Activated T-helper 1 cell treated with anti-CD3 and anti-CD28 coated beads, Interleukin-12 subunit alpha, Interleukin-12 subunit beta, Interleukin-2, Interleukin-4 antibody, amounts not matched to agents 30 ng/mL and 10 ng/mL and 1 ng/mL, durations not matched to agents 14 hours and 24 hours and 36 hours (primary cell): Measurements from ENCODE around the gene ZIC3. TPM values are rescaled to one million over a fixed set of nuclear protein-coding genes. Genes with fewer than 3 reads are reported as not detected.

Experiments used
- DNase-seq: peaks from one replicate; pipeline ENCODE4 v3.0.0; 2021; ENCODE audit warnings: low spot score
- H3K27ac Mint-ChIP-seq: one replicate; pipeline ENCODE4 v1.8.0; 2021; ENCODE audit warnings: mild to moderate bottlenecking, mixed read lengths
- H3K27me3 Mint-ChIP-seq: one replicate; pipeline ENCODE4 v1.8.0; 2022; ENCODE audit warnings: mild to moderate bottlenecking, moderate library complexity, mixed read lengths; ENCODE audit not compliant: insufficient read depth
- H3K36me3 Mint-ChIP-seq: one replicate; pipeline ENCODE4 v1.8.0; 2021; ENCODE audit warnings: low read depth, mixed read lengths
- H3K4me1 Mint-ChIP-seq: one replicate; pipeline ENCODE4 v1.8.0; 2021; ENCODE audit warnings: low read depth, mixed read lengths
- H3K4me3 Mint-ChIP-seq: one replicate; pipeline ENCODE4 v1.8.0; 2021; ENCODE audit warnings: mild to moderate bottlenecking, moderate library complexity, mixed read lengths
- H3K9me3 Mint-ChIP-seq: one replicate; pipeline ENCODE4 v1.8.0; 2021; ENCODE audit warnings: mixed read lengths
- intact Hi-C: fragments of 100-400 bp; cut with micrococcal nuclease; formaldehyde crosslinking; loops from one replicate; pipeline ENCODE4 v1.15.1; 2024
- total RNA-seq: library from RNA; stranded (reverse); gene quantifications from 2 replicates; pipeline ENCODE4 v1.2.3, GENCODE V29; 2022

Gene ZIC3
- total RNA-seq, 1 donor from 2014 or later = not detected

- intact Hi-C loops = loop anchor here (1.0 kb wide), 1 partner anchor 16 kb away; no protein-coding TSS in a partner anchor
- no peak for DNase-seq
- Mint-ChIP-seq H3K4me3 (no peak overlapping the region), H3K27ac (peak overlapping the region; percentile 75), H3K36me3 (no peaks in the 10 kb centered on the region), H3K4me1 (no peaks in the 10 kb centered on the region), H3K9me3 (no peaks in the 10 kb centered on the region), H3K27me3 (peaks cover 39% of the 10 kb centered on the region)
Measured at GRCh38 chrX:137565318-137565904, 516 bp upstream of the ZIC3 start.

- Mint-ChIP-seq H3K36me3 (no peaks in the 10 kb centered on the region), H3K27ac (peak overlapping the region; percentile 81), H3K9me3 (no peaks in the 10 kb centered on the region), H3K27me3 (peaks cover 39% of the 10 kb centered on the region), H3K4me3 (no peak overlapping the region), H3K4me1 (no peaks in the 10 kb centered on the region)
- intact Hi-C loops = no loop called here
- DNase-seq = no peak
Measured at GRCh38 chrX:137566746-137567679, 1.1 kb downstream of the ZIC3 start.

- H3K36me3 Mint-ChIP-seq = no peaks in the 10 kb centered on the region
- H3K4me3 Mint-ChIP-seq = no peak overlapping the region
- no peaks in the 10 kb centered on the region for H3K9me3 Mint-ChIP-seq
- no peaks in the 10 kb centered on the region for H3K4me1 Mint-ChIP-seq
- H3K27ac Mint-ChIP-seq = peak overlapping the region; percentile 81
- intact Hi-C loops = loop anchor here (2.0 kb wide), 1 partner anchor 141 kb away; no protein-coding TSS in a partner anchor
- H3K27me3 Mint-ChIP-seq = peaks cover 37% of the 10 kb centered on the region
- no peak for DNase-seq
Measured at GRCh38 chrX:137567682-137568232, 1.8 kb downstream of the ZIC3 start.

GRCh38 chrX:137568741-137569469 is 3.0 kb downstream of the ZIC3 start:
- intact Hi-C loops = loop anchor here (2.0 kb wide), 1 partner anchor 142 kb away; no protein-coding TSS in a partner anchor
- DNase-seq = no peak
- Mint-ChIP-seq H3K36me3 (no peaks in the 10 kb centered on the region), H3K4me1 (no peaks in the 10 kb centered on the region), H3K4me3 (no peak overlapping the region), H3K27ac (no peak overlapping the region), H3K9me3 (no peaks in the 10 kb centered on the region), H3K27me3 (peaks cover 42% of the 10 kb centered on the region)

- H3K9me3 Mint-ChIP-seq = no peaks in the 10 kb centered on the region
- H3K27ac Mint-ChIP-seq = no peak overlapping the region
- DNase-seq = no peak
- no peaks in the 10 kb centered on the region for H3K36me3 Mint-ChIP-seq
- H3K27me3 Mint-ChIP-seq = peaks cover 39% of the 10 kb centered on the region
- intact Hi-C loops = loop anchor here (2.0 kb wide), 1 partner anchor 143 kb away; no protein-coding TSS in a partner anchor
- no peak overlapping the region for H3K4me3 Mint-ChIP-seq
- no peaks in the 10 kb centered on the region for H3K4me1 Mint-ChIP-seq
Measured at GRCh38 chrX:137569470-137569891, 3.6 kb downstream of the ZIC3 start.

- H3K4me3 Mint-ChIP-seq = no peak overlapping the region
- H3K4me1 Mint-ChIP-seq = no peaks in the 10 kb centered on the region
- no peaks in the 10 kb centered on the region for H3K9me3 Mint-ChIP-seq
- intact Hi-C loops = no loop called here
- peaks cover 40% of the 10 kb centered on the region for H3K27me3 Mint-ChIP-seq
- no peaks in the 10 kb centered on the region for H3K36me3 Mint-ChIP-seq
- no peak overlapping the region for H3K27ac Mint-ChIP-seq
- no peak for DNase-seq
Measured at GRCh38 chrX:137573324-137574101, 7.6 kb downstream of the ZIC3 start.

- no peak for DNase-seq
- no peaks in the 10 kb centered on the region for H3K36me3 Mint-ChIP-seq
- no peaks in the 10 kb centered on the region for H3K4me1 Mint-ChIP-seq
- no peak overlapping the region for H3K4me3 Mint-ChIP-seq
- no peaks in the 10 kb centered on the region for H3K9me3 Mint-ChIP-seq
- intact Hi-C loops = no loop called here
- H3K27ac Mint-ChIP-seq = no peak overlapping the region
- H3K27me3 Mint-ChIP-seq = peaks cover 39% of the 10 kb centered on the region
Measured at GRCh38 chrX:137574102-137574783, 8.3 kb downstream of the ZIC3 start.

GRCh38 chrX:137574784-137575293 is 8.9 kb downstream of the ZIC3 start:
- DNase-seq = no peak

GRCh38 chrX:137575596-137576255 is 9.8 kb downstream of the ZIC3 start:
- intact Hi-C loops = no loop called here
- H3K27me3 Mint-ChIP-seq = peaks cover 33% of the 10 kb centered on the region

More at GRCh38 chrX:137574784-137575293, 8.9 kb downstream of the ZIC3 start:
- H3K27ac Mint-ChIP-seq = no peak overlapping the region
- no peaks in the 10 kb centered on the region for H3K4me1 Mint-ChIP-seq
- intact Hi-C loops = no loop called here
- no peaks in the 10 kb centered on the region for H3K36me3 Mint-ChIP-seq
- no peaks in the 10 kb centered on the region for H3K9me3 Mint-ChIP-seq
- H3K27me3 Mint-ChIP-seq = peaks cover 37% of the 10 kb centered on the region
- no peak overlapping the region for H3K4me3 Mint-ChIP-seq

GRCh38 chrX:137587151-137587550 is 21.2 kb downstream of the ZIC3 start:
- Mint-ChIP-seq H3K9me3 (no peaks in the 10 kb centered on the region), H3K36me3 (no peaks in the 10 kb centered on the region), H3K4me3 (no peak overlapping the region)

More at GRCh38 chrX:137575596-137576255, 9.8 kb downstream of the ZIC3 start:
- no peak for DNase-seq
- no peaks in the 10 kb centered on the region for H3K4me1 Mint-ChIP-seq
- no peaks in the 10 kb centered on the region for H3K9me3 Mint-ChIP-seq
- no peak overlapping the region for H3K4me3 Mint-ChIP-seq
- no peak overlapping the region for H3K27ac Mint-ChIP-seq
- no peaks in the 10 kb centered on the region for H3K36me3 Mint-ChIP-seq

GRCh38 chrX:137600769-137601168 is 34.8 kb downstream of the ZIC3 start:
- Mint-ChIP-seq H3K27ac (no peak overlapping the region), H3K4me3 (no peak overlapping the region), H3K4me1 (no peaks in the 10 kb centered on the region), H3K27me3 (peaks cover 2% of the 10 kb centered on the region), H3K36me3 (no peaks in the 10 kb centered on the region), H3K9me3 (no peaks in the 10 kb centered on the region)
- DNase-seq = no peak
- intact Hi-C loops = no loop called here

More at GRCh38 chrX:137587151-137587550, 21.2 kb downstream of the ZIC3 start:
- no peaks in the 10 kb centered on the region for H3K27me3 Mint-ChIP-seq
- H3K27ac Mint-ChIP-seq = no peak overlapping the region
- no peak for DNase-seq
- intact Hi-C loops = no loop called here
- H3K4me1 Mint-ChIP-seq = no peaks in the 10 kb centered on the region
